Subcutaneous adipose tissue (tissue), 4 donors: Measurements from ENCODE around the gene C3orf20. TPM values are rescaled to one million over a fixed set of nuclear protein-coding genes. Genes with fewer than 3 reads are reported as not detected.

Experiments used
- total RNA-seq, 4 donors: library from RNA; depleted of rRNA; stranded (reverse); fragments of >200 nt; gene quantifications; one replicate each; pipeline ENCODE4 v1.1.0, GENCODE V29; 2016
- TF ChIP-seq, protein P1 (sequence below): fragments of 450-650 bp; IDR thresholded peaks from one replicate; pipeline ENCODE4 v1.5.1; 2016; ENCODE audit warnings: low read depth, mild to moderate bottlenecking, control low read depth, antibody characterized with exemption, moderate library complexity

The C3orf20 gene
- total RNA-seq, 4 donors from 2014 or later = 0.16 TPM; not detected in 3

DNA sequence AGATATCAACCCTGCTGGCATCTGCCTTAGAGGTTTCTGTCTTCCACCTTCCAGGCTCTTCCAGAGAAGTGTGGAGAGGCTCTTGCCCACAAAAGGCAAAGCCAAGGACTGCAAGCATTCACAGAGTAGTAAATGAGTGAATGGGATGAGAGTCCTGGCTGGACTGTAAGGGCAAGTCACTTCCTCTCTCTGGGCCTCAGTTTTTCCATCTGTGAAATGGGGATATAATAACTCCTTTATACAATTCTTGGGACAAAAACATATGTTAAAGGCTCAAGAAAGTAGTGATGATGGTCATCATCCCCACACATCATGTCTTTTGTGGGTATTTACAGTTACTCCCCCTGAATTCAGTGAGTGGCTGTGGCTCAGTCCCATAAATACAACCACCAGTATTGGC is 133.1 kb downstream of the C3orf20 start:
- TF ChIP-seq, protein P1, sequence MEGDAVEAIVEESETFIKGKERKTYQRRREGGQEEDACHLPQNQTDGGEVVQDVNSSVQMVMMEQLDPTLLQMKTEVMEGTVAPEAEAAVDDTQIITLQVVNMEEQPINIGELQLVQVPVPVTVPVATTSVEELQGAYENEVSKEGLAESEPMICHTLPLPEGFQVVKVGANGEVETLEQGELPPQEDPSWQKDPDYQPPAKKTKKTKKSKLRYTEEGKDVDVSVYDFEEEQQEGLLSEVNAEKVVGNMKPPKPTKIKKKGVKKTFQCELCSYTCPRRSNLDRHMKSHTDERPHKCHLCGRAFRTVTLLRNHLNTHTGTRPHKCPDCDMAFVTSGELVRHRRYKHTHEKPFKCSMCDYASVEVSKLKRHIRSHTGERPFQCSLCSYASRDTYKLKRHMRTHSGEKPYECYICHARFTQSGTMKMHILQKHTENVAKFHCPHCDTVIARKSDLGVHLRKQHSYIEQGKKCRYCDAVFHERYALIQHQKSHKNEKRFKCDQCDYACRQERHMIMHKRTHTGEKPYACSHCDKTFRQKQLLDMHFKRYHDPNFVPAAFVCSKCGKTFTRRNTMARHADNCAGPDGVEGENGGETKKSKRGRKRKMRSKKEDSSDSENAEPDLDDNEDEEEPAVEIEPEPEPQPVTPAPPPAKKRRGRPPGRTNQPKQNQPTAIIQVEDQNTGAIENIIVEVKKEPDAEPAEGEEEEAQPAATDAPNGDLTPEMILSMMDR = no peak

DNA sequence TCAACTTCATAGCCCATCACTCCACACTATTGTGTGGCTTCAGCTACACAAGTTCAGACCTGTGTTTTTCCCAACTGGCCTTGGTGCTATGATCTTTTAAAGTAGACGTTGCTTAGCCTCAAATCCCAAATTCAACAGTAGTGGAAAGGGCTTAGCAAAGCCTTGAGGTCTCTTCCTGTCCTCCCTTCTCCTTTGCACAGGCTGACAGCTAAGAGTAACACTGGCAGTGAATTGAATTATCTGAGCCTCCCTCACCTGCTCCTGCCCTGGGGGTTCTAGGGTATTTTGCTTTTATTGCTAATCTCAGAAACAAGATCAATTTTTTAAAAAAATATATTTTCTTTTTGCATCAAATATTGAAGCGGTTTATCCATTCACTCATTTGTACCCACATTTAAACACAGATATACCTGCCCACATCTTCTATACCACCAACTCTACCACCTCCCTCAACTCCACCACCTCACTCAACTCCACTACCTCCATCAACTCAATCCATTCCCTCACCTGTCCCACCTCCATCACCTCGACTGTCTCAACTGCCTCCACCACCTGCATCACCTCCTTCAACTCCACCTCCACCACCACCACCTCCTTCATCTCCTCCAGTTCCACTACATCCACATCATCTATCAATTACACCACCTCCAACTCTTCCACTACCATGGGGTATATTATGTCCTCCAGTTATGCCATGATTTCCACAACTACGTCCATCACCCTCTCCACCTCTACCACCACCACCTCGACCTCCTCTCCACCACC is 133.7 kb downstream of the C3orf20 start:
- TF ChIP-seq, protein P1 = no peak

DNA sequence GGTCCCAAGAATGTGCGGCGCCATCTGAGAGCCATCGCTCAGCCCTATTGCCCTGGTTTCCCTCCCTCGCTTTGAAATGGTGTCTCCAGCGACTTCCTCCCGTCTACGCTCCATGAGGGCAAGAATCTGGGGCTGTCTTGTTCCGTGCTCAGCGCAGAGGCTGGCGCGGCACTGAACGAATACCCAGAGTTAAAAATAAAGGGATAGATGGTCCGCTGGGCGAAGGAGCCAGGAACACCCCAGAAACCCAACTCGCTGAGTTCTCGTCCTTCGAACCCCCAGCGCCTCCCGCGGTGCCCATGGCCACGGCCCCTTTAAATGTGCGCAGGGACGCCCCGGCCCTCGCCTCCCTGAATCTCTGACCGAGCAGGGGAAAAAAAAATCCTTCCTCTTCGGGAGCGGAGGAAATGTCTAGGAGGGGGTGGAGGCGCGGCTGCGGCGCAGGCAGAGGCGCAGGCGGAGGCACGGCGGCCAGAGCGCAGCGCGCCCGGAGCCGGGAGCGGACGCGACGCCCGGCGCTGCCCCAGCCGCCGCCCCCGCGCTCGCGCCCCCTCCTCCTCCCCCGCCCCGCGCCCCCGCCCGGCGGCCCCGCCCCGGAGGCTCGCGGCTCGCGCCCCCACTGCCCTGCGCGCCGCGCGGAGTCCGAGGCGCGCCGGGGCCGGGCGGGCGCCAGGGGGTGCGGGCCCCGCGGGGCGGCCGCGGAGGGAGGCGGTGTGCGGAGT is 135.3 kb downstream of the C3orf20 start:
- TF ChIP-seq, protein P1 = no peak

DNA sequence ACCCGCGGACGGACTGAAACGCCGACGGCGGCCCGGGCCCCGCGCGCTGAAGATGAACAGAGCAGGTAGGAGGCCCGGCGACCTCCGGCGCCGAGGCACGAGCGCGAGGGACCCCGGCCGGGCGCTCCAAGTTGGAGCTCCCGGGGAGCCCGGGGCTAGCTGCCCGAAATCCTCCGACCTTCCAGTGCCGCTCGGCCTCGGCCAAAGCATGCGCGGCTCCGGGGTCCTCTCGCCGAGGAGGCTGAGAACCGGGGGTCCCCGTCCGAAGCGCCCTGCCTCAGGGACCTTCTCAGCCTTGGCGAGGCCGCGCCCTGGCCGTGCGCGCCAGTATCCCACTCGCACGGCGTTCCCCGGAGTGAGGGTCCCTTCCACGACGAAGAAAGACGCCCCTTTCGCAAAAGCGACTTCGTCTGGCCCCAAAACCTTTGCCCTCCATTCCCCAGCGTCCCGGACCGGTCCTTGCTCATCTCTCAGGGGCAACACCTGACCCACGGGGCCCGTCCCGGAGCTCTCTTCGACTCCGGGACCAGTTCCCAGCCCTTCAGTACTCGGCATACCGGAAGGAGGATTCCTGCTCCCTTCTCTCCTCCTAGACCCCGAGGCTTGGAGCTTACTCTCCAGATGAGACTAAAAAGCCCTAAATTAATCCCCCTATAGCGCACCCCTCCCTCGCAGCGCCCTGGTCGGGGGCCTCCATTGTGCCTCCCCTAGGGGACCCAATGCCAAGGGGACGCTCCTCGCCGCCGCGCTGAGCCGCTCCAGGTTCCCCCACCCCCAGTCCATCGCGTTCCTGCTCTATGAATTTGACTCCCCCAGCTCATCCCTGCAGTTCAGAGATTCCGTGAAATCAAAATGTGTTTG is 136.1 kb downstream of the C3orf20 start:
- TF ChIP-seq, protein P1 = no peak

DNA sequence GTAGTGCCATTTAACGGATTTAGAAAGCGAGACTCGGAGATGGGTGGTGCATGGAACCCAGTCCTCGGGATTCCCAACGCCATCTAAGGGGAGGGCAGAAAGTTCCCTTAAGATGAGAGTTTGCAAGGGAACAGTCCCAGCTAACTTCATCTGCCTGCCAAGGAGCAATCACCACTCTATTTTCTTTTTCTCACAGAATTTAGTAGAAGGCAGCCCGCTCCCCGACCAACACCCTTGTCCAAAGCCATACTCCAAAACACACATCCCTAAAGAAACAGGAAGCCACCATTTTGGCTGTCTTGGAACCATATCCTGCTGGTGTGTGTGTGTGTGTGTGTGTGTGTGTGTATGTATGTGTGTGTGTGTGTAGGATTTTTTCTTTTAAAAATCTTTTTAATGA is 136.7 kb downstream of the C3orf20 start:
- TF ChIP-seq, protein P1 = no peak

DNA sequence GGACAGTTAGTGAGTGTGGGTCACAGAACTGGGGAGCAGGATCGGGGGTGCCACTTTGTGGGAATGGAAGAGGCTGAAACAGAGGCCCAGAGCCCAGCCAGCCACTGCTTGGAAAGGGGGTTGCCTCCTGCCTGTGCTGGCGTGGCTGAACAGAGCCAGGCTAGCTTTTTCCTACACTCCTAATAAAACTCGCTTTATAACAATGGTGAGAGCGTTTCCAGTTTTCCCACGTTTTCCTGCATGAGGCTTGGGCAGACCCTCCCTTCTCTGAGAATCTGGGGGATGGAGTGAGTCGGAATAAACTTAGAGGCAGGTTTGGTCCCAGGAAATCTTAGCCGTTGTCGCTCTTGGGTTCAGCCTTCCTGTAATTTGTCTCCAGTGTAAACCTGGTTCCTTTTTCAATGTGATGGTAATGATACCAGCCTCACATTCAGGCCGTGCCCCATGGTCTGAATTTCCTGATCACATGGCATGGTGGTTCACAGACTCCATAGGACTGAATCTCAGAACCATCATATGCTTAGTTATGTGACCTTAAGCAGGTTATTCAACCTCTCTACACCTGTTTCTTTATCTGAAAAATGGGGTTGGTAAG is 137.4 kb downstream of the C3orf20 start:
- TF ChIP-seq, protein P1 = no peak
